ENCODE measurements around the gene ERICH2.

DNA sequence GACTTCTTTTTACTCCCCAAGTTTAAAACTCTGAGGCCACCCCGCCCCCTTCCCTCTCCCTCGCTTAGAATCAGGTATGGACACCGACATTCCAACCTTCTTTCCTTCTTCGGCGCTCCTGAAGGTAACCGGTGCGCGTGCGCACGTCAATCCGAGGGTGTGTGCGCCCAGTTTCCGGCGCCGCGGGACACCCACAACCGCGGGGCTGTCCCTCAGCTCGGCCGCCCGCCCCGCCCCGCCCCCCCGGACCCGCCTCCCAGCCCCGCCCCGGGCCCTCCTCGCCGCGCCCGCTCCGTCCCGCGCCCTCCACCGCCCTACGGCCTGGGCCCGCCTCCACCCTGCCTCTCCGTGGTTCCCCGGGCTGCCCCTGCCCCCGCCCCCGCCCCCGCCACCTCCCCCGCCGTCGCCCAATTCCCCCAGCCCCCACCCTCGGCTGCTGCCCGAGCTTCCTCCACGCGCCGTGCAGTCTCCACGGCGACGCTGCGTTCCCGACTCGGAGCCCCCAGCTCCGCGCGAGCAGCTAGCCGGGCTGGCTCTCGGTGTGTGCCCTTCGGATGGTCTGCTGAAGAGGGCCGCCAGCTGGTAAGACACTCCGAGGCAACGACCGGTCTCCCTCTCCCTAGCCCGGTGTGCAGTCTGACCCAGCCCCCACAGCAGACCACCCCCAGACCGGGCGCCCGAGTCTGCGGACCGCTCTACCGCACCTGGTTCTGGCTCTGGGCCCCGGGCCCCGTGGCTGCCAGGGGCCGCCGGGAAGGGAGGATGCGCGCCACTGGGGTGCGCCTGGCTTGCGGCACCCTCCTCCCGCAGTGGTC lies 635 bp downstream of the ERICH2 start:
- no peak for TF ChIP-seq CSDC2 (CRISPR knock-in tag; IDR thresholded peaks at IDR 0.05)
- TF ChIP-seq ARNTL (CRISPR knock-in tag; IDR thresholded peaks at IDR 0.05; ENCODE audit: borderline replicate concordance, low read depth) = no peak
- TF ChIP-seq, protein P1, sequence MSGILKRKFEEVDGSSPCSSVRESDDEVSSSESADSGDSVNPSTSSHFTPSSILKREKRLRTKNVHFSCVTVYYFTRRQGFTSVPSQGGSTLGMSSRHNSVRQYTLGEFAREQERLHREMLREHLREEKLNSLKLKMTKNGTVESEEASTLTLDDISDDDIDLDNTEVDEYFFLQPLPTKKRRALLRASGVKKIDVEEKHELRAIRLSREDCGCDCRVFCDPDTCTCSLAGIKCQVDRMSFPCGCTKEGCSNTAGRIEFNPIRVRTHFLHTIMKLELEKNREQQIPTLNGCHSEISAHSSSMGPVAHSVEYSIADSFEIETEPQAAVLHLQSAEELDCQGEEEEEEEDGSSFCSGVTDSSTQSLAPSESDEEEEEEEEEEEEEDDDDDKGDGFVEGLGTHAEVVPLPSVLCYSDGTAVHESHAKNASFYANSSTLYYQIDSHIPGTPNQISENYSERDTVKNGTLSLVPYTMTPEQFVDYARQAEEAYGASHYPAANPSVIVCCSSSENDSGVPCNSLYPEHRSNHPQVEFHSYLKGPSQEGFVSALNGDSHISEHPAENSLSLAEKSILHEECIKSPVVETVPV (CRISPR knock-in tag; IDR thresholded peaks at IDR 0.05) = no peak
- no peak for TF ChIP-seq TOX (CRISPR knock-in tag; IDR thresholded peaks at IDR 0.05; ENCODE audit: borderline replicate concordance)

Measured in SK-N-SH treated with all-trans-retinoic acid at 6 μM for 48 hours (cell line).